ENCODE results near the gene ARPIN. TPM values are rescaled to one million over a fixed set of nuclear protein-coding genes. Genes with fewer than 3 reads are reported as not detected.

The ARPIN gene
- total and polyA plus RNA-seq, 10 of the 15 experiments (the other 5 are each of a cell fraction or from before 2014, with no cell fraction given), result 0.02 to 0.04 TPM; not detected in 8

DNA sequence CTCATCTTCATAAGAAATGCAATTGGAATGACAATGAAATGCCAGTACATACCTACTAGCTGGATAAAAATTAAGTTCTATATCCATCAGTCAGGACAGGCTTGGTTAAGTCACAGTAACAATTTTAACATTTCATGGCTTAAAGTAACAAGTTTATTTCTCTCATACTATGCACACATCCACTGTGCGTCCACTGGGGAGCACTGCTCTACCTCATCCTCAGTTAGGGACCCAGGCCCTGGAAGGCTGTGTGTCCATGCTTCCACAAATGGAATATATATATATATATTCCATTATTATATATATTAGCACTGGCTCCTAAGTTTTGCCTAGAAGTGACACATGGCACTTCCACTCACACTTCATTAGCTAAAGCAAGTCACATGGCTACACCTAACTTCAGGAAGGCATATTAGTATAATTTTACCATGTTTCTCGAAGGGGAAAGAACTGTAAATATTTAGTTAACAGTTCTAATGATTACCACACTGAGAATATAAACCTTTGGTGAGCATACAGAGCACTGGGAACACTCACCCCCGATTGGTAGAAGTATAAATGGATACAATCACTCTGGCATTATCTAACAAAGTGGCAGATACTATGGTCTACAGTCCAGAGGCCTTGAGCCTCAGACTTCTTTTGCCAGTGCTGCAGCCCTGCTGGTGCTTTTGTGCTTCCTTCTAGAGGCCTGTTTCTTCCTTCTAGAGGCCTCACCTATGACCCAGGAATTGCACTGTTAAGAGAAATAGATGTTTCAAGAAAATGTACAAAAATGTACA, 47.6 kb downstream of the ARPIN start:
- Histone ChIP-seq H3K9me3 (replicated peaks; ENCODE audit: control insufficient read depth, insufficient read depth, low read length) (no peaks in the 10 kb centered on the region), H3K27me3 (replicated peaks in 1 of 2; ENCODE audit: control insufficient read depth in 2 of 2, insufficient read depth in 2 of 2, low read length in 1 of 2) (no peaks in the 10 kb centered on the region), H3K4me3 (no peak overlapping the region), H2AFZ (ENCODE audit: control insufficient read depth, low read depth, low read length) (no peak overlapping the region), H3K9ac (ENCODE audit: control insufficient read depth, insufficient read depth, low read length) (no peak overlapping the region), H3K36me3 (ENCODE audit: control insufficient read depth in 2 of 2, insufficient read depth in 2 of 2, low read length in 1 of 2) (peaks cover 1% of the 10 kb centered on the region in 2 experiments; a peak in 2 of 4 replicates), H3K27ac (ENCODE audit: control insufficient read depth, insufficient read depth) (no peak overlapping the region), H3K4me2 (ENCODE audit: control insufficient read depth, insufficient read depth) (no peak overlapping the region), H3K4me1 (ENCODE audit: control insufficient read depth, insufficient read depth, low read length) (peaks cover 12% of the 10 kb centered on the region), H4K20me1 (ENCODE audit: control insufficient read depth, insufficient read depth) (no peaks in the 10 kb centered on the region), H3K79me2 (ENCODE audit: control insufficient read depth, insufficient read depth, low read length) (no peaks in the 10 kb centered on the region)
- DNase-seq (ENCODE audit: low read depth, low spot score), result no peak
- no TSS peak for BruUV-seq (replicated peaks)
- intact Hi-C loops (cut with micrococcal nuclease; ENCODE audit: unreplicated experiment) (no loop called here), in situ Hi-C loops (cut with MboI) (no loop called here)
- no peak for FAIRE-seq
- SMC1A ChIA-PET (ENCODE audit: uncharacterized antibody, unreplicated experiment), result interaction anchor here (1.5 to 3.0 kb wide), 3 partner anchors 9 to 13 kb away, joined by 3 to 14 read pairs (median 10); no protein-coding TSS in a partner anchor
- RAD21 ChIA-PET (ENCODE audit: unreplicated experiment), result interaction anchor here (0.9 kb wide), 1 partner anchor 104 kb away, joined by 3 read pairs; no protein-coding TSS in a partner anchor
- CTCF ChIA-PET, result interaction anchor here (5.1 kb wide), 1 partner anchor 10 kb away, joined by 31 read pairs; no protein-coding TSS in a partner anchor
- POLR2A ChIA-PET, result interaction anchor here (0.6 kb wide), 1 partner anchor 112 kb away, joined by 6 read pairs; no protein-coding TSS in a partner anchor
- 75% methylated on average over 3 of the region's 3 CpGs for WGBS (ENCODE audit: insufficient coverage, insufficient replicate concordance, low lambda C conversion rate, missing lambda C conversion rate)
- no peak for TF ChIP-seq TCF12 (IDR thresholded peaks at IDR 0.05; ENCODE audit: low read depth, low read length)
- TF ChIP-seq, protein P1, sequence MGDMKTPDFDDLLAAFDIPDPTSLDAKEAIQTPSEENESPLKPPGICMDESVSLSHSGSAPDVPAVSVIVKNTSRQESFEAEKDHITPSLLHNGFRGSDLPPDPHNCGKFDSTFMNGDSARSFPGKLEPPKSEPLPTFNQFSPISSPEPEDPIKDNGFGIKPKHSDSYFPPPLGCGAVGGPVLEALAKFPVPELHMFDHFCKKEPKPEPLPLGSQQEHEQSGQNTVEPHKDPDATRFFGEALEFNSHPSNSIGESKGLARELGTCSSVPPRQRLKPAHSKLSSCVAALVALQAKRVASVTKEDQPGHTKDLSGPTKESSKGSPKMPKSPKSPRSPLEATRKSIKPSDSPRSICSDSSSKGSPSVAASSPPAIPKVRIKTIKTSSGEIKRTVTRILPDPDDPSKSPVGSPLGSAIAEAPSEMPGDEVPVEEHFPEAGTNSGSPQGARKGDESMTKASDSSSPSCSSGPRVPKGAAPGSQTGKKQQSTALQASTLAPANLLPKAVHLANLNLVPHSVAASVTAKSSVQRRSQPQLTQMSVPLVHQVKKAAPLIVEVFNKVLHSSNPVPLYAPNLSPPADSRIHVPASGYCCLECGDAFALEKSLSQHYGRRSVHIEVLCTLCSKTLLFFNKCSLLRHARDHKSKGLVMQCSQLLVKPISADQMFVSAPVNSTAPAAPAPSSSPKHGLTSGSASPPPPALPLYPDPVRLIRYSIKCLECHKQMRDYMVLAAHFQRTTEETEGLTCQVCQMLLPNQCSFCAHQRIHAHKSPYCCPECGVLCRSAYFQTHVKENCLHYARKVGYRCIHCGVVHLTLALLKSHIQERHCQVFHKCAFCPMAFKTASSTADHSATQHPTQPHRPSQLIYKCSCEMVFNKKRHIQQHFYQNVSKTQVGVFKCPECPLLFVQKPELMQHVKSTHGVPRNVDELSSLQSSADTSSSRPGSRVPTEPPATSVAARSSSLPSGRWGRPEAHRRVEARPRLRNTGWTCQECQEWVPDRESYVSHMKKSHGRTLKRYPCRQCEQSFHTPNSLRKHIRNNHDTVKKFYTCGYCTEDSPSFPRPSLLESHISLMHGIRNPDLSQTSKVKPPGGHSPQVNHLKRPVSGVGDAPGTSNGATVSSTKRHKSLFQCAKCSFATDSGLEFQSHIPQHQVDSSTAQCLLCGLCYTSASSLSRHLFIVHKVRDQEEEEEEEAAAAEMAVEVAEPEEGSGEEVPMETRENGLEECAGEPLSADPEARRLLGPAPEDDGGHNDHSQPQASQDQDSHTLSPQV (IDR thresholded peaks at IDR 0.05), result no peak
- TF ChIP-seq, protein P2, sequence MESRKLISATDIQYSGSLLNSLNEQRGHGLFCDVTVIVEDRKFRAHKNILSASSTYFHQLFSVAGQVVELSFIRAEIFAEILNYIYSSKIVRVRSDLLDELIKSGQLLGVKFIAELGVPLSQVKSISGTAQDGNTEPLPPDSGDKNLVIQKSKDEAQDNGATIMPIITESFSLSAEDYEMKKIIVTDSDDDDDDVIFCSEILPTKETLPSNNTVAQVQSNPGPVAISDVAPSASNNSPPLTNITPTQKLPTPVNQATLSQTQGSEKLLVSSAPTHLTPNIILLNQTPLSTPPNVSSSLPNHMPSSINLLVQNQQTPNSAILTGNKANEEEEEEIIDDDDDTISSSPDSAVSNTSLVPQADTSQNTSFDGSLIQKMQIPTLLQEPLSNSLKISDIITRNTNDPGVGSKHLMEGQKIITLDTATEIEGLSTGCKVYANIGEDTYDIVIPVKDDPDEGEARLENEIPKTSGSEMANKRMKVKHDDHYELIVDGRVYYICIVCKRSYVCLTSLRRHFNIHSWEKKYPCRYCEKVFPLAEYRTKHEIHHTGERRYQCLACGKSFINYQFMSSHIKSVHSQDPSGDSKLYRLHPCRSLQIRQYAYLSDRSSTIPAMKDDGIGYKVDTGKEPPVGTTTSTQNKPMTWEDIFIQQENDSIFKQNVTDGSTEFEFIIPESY (IDR thresholded peaks at IDR 0.05), result no peak
- TF ChIP-seq POLR2AphosphoS5 (IDR thresholded peaks at IDR 0.05; ENCODE audit: low read length), result no peak
- TF ChIP-seq, protein P3, sequence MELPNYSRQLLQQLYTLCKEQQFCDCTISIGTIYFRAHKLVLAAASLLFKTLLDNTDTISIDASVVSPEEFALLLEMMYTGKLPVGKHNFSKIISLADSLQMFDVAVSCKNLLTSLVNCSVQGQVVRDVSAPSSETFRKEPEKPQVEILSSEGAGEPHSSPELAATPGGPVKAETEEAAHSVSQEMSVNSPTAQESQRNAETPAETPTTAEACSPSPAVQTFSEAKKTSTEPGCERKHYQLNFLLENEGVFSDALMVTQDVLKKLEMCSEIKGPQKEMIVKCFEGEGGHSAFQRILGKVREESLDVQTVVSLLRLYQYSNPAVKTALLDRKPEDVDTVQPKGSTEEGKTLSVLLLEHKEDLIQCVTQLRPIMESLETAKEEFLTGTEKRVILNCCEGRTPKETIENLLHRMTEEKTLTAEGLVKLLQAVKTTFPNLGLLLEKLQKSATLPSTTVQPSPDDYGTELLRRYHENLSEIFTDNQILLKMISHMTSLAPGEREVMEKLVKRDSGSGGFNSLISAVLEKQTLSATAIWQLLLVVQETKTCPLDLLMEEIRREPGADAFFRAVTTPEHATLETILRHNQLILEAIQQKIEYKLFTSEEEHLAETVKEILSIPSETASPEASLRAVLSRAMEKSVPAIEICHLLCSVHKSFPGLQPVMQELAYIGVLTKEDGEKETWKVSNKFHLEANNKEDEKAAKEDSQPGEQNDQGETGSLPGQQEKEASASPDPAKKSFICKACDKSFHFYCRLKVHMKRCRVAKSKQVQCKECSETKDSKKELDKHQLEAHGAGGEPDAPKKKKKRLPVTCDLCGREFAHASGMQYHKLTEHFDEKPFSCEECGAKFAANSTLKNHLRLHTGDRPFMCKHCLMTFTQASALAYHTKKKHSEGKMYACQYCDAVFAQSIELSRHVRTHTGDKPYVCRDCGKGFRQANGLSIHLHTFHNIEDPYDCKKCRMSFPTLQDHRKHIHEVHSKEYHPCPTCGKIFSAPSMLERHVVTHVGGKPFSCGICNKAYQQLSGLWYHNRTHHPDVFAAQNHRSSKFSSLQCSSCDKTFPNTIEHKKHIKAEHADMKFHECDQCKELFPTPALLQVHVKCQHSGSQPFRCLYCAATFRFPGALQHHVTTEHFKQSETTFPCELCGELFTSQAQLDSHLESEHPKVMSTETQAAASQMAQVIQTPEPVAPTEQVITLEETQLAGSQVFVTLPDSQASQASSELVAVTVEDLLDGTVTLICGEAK (IDR thresholded peaks at IDR 0.05; ENCODE audit: borderline replicate concordance), result no peak
- TF ChIP-seq, protein P4, sequence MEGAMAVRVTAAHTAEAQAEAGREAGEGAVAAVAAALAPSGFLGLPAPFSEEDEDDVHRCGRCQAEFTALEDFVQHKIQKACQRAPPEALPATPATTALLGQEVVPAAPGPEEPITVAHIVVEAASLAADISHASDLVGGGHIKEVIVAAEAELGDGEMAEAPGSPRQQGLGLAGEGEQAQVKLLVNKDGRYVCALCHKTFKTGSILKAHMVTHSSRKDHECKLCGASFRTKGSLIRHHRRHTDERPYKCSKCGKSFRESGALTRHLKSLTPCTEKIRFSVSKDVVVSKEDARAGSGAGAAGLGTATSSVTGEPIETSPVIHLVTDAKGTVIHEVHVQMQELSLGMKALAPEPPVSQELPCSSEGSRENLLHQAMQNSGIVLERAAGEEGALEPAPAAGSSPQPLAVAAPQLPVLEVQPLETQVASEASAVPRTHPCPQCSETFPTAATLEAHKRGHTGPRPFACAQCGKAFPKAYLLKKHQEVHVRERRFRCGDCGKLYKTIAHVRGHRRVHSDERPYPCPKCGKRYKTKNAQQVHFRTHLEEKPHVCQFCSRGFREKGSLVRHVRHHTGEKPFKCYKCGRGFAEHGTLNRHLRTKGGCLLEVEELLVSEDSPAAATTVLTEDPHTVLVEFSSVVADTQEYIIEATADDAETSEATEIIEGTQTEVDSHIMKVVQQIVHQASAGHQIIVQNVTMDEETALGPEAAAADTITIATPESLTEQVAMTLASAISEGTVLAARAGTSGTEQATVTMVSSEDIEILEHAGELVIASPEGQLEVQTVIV (IDR thresholded peaks at IDR 0.05; ENCODE audit: borderline replicate concordance, partially characterized antibody), result no peak
- no peak for ATAC-seq
